ENCODE data around the gene DNAH10.
"Not testable (repeated sequence)": the region's sequence is repeated elsewhere in the genome, so short reads cannot be mapped to it uniquely, and the experiment has no call there.

GRCh38 chr12:123789422-123789821, 27.3 kb downstream of the DNAH10 start:
- not testable (repeated sequence) for TF ChIP-seq CTCF (IDR thresholded peaks at IDR 0.05; ENCODE audit: insufficient read depth, low read length, poor library complexity, severe bottlenecking); EZH2phosphoT487 (conservative IDR thresholded peaks at IDR 0.05; ENCODE audit: low read length)

Data from SU-DHL-6 (cell line).